SK-N-MC (cell line): ENCODE data around the gene WFDC2.

ENCODE experiments used
- EZH2 ChIP-seq: fragments of 200-600 bp; sonication (generic); IDR thresholded peaks from one replicate; pipeline ENCODE4 v1.6.1; 2017; ENCODE audit warnings: antibody characterized with exemption
- POLR2AphosphoS5 ChIP-seq: IDR thresholded peaks from 2 replicates; pipeline ENCODE4 v1.6.1; 2012; ENCODE audit warnings: mild to moderate bottlenecking, low read depth, low read length, borderline replicate concordance

DNA sequence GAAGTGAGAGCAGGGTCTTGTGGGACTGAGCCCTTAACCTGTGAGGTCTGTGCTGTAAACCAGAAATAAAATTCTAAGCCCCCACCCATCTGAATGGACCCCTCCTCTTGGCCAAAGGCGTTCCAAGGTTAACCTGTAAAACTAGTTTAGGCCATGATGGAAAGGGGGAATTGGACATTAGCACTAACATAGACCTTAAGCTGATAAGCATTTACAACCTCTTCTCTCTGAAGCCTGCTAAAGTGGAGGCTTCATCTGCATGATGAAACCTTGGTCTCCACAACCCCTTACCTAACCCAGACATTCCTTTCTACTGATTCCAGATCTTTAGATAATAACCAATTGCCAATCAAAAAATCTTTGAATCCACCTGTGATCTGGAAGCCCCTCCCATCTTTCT, 27.8 kb upstream of the WFDC2 start:
- TF ChIP-seq EZH2 (no peak), POLR2AphosphoS5 (no peak)
